Measurements from ENCODE around the gene NAGPA.

NAGPA gene

DNA sequence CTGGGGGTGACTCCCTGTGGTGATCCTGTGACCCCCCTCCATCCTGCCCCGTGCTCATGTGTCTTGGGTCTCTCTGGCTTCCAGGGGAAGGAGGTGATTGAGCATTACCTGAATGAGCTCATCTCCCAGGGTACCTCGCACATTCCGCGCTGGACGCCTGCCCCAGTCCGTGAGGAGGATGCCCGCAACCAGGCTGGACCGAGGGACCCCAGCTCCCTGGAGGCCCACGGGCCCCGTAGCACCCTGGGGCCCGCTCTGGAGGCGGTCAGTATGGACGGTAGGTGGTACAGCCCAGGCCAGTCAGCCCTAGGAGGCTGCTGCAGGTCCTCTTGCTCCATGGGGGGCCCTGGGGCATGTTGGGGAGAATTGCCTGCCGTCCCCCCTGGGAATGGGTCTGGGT, 42.0 kb downstream of the NAGPA start:
- Histone ChIP-seq H3K9me3 (ENCODE audit: severe bottlenecking) (no peaks in the 10 kb centered on the region), H3K27ac (ENCODE audit: poor library complexity, severe bottlenecking) (no peak overlapping the region), H3K27me3 (ENCODE audit: insufficient read depth, poor library complexity, severe bottlenecking) (peaks cover 20% of the 10 kb centered on the region), H3K4me1 (ENCODE audit: insufficient read depth, poor library complexity, severe bottlenecking) (no peaks in the 10 kb centered on the region), H3K36me3 (ENCODE audit: low read depth) (no peaks in the 10 kb centered on the region), H3K4me3 (ENCODE audit: severe bottlenecking) (no peak overlapping the region)
- TF ChIP-seq, protein P1, sequence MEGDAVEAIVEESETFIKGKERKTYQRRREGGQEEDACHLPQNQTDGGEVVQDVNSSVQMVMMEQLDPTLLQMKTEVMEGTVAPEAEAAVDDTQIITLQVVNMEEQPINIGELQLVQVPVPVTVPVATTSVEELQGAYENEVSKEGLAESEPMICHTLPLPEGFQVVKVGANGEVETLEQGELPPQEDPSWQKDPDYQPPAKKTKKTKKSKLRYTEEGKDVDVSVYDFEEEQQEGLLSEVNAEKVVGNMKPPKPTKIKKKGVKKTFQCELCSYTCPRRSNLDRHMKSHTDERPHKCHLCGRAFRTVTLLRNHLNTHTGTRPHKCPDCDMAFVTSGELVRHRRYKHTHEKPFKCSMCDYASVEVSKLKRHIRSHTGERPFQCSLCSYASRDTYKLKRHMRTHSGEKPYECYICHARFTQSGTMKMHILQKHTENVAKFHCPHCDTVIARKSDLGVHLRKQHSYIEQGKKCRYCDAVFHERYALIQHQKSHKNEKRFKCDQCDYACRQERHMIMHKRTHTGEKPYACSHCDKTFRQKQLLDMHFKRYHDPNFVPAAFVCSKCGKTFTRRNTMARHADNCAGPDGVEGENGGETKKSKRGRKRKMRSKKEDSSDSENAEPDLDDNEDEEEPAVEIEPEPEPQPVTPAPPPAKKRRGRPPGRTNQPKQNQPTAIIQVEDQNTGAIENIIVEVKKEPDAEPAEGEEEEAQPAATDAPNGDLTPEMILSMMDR (IDR thresholded peaks at IDR 0.05; ENCODE audit: poor library complexity, severe bottlenecking) = no peak
- ATAC-seq (ENCODE audit: low read depth) = no peak
- no peak for DNase-seq (ENCODE audit: low spot score)

DNA sequence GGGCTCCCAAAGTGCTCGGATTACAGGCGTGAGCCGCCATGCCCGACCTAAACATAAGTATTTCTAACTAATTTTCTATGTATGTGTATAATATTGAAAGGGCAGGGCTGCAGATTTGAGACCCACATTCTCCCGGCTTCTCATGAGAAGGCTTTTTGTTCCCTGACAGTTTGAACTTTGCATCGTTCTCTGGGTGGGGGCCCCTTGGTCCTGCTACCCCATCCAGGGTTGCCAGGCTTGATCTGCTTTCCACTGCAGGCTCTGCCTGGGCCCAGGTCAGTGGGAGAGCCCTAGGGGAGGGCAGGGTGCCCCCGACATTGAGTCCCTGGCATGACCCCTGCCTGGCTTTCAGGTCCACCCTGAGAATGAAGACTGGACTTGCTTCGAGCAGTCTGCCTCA, 43.3 kb downstream of the NAGPA start:
- TF ChIP-seq, protein P1 (IDR thresholded peaks at IDR 0.05; ENCODE audit: poor library complexity, severe bottlenecking) = no peak
- DNase-seq (ENCODE audit: low spot score) (no peak), ATAC-seq (ENCODE audit: low read depth) (no peak)
- Histone ChIP-seq H3K4me1 (ENCODE audit: insufficient read depth, poor library complexity, severe bottlenecking) (no peaks in the 10 kb centered on the region), H3K4me3 (ENCODE audit: severe bottlenecking) (no peak overlapping the region), H3K27ac (ENCODE audit: poor library complexity, severe bottlenecking) (no peak overlapping the region), H3K27me3 (ENCODE audit: insufficient read depth, poor library complexity, severe bottlenecking) (peaks cover 26% of the 10 kb centered on the region), H3K36me3 (ENCODE audit: low read depth) (no peaks in the 10 kb centered on the region), H3K9me3 (ENCODE audit: severe bottlenecking) (no peaks in the 10 kb centered on the region)

DNA sequence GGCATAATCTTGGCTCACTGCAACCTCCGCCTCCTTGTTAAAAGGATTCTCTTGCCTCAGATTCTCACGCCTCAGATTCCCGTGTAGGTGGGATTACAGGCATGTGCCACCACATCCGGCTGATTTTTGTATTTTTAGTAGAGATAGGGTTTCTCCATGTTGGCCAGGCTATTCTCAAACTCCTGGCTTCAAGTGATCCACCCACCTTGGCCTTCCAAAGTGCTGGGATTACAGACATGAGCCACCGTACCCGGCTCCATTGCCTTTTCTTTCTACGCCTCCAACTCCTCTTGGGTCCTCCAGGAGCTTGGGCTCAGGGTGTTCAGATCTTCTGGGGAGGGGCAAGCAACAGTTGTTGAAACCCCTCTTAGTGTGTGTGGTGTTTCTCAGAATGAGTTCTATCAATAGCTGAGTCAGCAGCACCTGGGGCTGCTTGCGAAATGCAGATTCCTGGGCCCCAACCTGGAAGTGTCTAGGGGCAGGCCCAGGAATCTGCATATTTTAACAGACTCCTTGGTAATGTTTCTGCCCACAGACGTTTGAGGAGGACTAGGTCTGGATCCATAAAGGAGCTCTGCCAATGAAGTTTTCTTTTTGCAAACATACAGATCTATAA, 44.2 kb downstream of the NAGPA start:
- Histone ChIP-seq H3K27me3 (ENCODE audit: insufficient read depth, poor library complexity, severe bottlenecking) (peaks cover 26% of the 10 kb centered on the region), H3K36me3 (ENCODE audit: low read depth) (no peaks in the 10 kb centered on the region), H3K9me3 (ENCODE audit: severe bottlenecking) (no peaks in the 10 kb centered on the region), H3K4me1 (ENCODE audit: insufficient read depth, poor library complexity, severe bottlenecking) (no peaks in the 10 kb centered on the region), H3K4me3 (ENCODE audit: severe bottlenecking) (no peak overlapping the region), H3K27ac (ENCODE audit: poor library complexity, severe bottlenecking) (no peak overlapping the region)
- ATAC-seq (ENCODE audit: low read depth) (no peak), DNase-seq (ENCODE audit: low spot score) (no peak)
- TF ChIP-seq, protein P1 (IDR thresholded peaks at IDR 0.05; ENCODE audit: poor library complexity, severe bottlenecking) = no peak

DNA sequence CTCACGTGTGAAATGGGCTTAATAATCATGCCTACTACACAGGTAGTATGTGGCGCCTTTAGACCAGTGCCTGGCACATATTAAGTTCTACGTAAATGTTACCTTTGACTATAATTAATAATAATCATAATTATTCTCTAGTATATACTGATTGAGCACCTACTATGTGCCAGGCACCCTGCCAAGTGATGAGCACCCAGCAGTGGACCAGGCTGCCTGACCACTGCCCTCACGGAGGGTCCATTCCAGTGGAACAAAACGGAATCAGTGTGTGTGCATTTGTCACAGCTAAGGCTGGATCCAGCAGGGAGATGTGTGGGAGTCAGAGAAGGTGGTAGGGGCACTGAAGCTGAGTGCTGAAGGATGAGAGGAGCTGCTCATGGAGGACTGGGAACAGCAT, 45.1 kb downstream of the NAGPA start:
- ATAC-seq (ENCODE audit: low read depth) (no peak), DNase-seq (ENCODE audit: low spot score) (no peak)
- peaks cover 26% of the 10 kb centered on the region for H3K27me3 ChIP-seq (ENCODE audit: insufficient read depth, poor library complexity, severe bottlenecking)
- H3K4me3 ChIP-seq (ENCODE audit: severe bottlenecking) = no peak overlapping the region
- H3K27ac ChIP-seq (ENCODE audit: poor library complexity, severe bottlenecking) = no peak overlapping the region
- no peaks in the 10 kb centered on the region for H3K4me1 ChIP-seq (ENCODE audit: insufficient read depth, poor library complexity, severe bottlenecking)
- H3K9me3 ChIP-seq (ENCODE audit: severe bottlenecking) = no peaks in the 10 kb centered on the region
- TF ChIP-seq, protein P1 (IDR thresholded peaks at IDR 0.05; ENCODE audit: poor library complexity, severe bottlenecking) = no peak
- H3K36me3 ChIP-seq (ENCODE audit: low read depth) = no peaks in the 10 kb centered on the region

DNA sequence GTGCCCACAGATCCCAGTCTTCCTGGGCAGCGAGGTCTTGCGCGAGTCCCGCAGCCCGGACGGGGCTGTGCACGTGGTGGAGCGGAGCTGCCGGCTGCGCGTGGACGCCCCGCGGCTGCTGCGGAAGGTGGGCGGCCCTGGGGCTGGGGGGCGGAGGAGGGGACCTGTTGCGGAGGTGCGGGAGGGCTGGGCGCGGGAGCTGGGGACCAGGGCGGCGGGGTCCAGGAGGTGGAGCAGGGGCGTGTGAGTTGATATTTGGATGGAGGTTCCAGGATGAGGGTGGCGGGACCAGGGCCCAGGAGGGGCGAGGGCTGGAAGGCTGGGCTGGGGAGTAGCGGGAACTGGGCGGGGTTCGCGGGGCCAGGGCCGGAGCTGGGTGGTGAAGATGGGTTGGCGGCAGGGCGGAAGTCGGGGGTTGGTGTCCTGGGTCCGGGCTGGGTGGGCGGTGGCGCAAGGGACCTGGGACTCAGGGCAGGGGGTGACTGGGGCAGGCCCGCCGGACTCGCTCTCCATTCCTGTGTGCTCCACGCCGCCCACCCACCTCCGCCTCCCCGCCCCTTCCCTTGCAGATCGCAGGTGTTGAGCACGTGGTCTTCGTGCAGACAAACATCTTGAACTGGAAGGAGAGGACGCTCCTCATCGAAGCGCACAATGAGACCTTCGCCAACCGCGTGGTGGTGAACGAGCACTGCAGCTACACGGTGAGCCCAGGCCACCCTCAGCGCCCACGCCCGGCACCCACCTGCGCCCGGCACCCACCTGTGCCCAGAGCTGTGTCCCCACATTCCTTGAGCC, 46.0 kb downstream of the NAGPA start:
- Histone ChIP-seq H3K36me3 (ENCODE audit: low read depth) (no peaks in the 10 kb centered on the region), H3K4me3 (ENCODE audit: severe bottlenecking) (no peak overlapping the region), H3K9me3 (ENCODE audit: severe bottlenecking) (no peaks in the 10 kb centered on the region), H3K27ac (ENCODE audit: poor library complexity, severe bottlenecking) (no peak overlapping the region), H3K27me3 (ENCODE audit: insufficient read depth, poor library complexity, severe bottlenecking) (peaks cover 26% of the 10 kb centered on the region), H3K4me1 (ENCODE audit: insufficient read depth, poor library complexity, severe bottlenecking) (no peaks in the 10 kb centered on the region)
- ATAC-seq (ENCODE audit: low read depth) (peak; percentile 27; the same call in 1 of the 3 replicates), DNase-seq (ENCODE audit: low spot score) (no peak)
- TF ChIP-seq, protein P1 (IDR thresholded peaks at IDR 0.05; ENCODE audit: poor library complexity, severe bottlenecking) = no peak

Measured in RWPE2 (cell line).